ENCODE measurements around the gene XXYLT1.

DNA sequence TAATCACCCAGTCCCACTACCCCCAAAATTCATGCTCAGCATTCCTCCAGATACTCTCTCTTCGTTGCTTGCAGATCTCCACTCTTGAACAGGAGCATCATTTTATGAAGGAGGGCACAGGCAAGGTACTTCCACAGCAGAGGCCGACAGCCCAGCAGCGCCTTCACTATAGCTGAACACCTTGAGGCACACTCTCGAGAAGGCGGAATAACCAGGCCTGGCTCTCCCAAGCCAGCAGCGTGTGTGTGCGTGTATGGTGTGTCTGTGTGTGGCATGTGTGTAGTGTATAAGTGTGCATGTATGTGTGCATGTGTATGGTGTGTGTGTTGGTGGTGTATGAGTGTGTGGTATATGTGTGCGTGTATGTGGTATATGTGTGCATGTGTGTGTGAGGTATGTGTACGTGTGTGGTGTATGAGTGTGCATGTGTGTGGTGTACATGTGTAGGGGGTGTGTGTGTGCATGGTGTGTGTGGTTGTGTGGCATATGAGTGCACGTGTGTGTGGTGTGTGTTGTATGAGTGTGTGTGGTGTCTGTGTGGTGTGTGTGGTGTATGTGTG, 161.8 kb downstream of the XXYLT1 start:
- TF ChIP-seq, protein P1, sequence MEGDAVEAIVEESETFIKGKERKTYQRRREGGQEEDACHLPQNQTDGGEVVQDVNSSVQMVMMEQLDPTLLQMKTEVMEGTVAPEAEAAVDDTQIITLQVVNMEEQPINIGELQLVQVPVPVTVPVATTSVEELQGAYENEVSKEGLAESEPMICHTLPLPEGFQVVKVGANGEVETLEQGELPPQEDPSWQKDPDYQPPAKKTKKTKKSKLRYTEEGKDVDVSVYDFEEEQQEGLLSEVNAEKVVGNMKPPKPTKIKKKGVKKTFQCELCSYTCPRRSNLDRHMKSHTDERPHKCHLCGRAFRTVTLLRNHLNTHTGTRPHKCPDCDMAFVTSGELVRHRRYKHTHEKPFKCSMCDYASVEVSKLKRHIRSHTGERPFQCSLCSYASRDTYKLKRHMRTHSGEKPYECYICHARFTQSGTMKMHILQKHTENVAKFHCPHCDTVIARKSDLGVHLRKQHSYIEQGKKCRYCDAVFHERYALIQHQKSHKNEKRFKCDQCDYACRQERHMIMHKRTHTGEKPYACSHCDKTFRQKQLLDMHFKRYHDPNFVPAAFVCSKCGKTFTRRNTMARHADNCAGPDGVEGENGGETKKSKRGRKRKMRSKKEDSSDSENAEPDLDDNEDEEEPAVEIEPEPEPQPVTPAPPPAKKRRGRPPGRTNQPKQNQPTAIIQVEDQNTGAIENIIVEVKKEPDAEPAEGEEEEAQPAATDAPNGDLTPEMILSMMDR (IDR thresholded peaks at IDR 0.05 in 2 of 3, conservative IDR thresholded peaks at IDR 0.05 in 1 of 3; ENCODE audit: control insufficient read depth in 2 of 3, extremely low read depth in 1 of 3, insufficient read depth in 1 of 3, low read depth in 3 of 3, low read length in 3 of 3): no peak
- no peak for TF ChIP-seq MTA3 (IDR thresholded peaks at IDR 0.05; ENCODE audit: borderline replicate concordance, low read length)
- no peak for TF ChIP-seq EP300 (IDR thresholded peaks at IDR 0.05; ENCODE audit: borderline replicate concordance in 1 of 2, control insufficient read depth in 1 of 2, low read depth in 2 of 2, low read length in 2 of 2)
- TF ChIP-seq TAF1 (IDR thresholded peaks at IDR 0.05; ENCODE audit: borderline replicate concordance, low read depth, low read length): no peak
- TF ChIP-seq POLR2AphosphoS5 (IDR thresholded peaks at IDR 0.05; ENCODE audit: low read length): no peak
- TF ChIP-seq EZH2 (IDR thresholded peaks at IDR 0.05; ENCODE audit: borderline replicate concordance, control insufficient read depth, low read depth, low read length): no peak
- TF ChIP-seq, protein P2, sequence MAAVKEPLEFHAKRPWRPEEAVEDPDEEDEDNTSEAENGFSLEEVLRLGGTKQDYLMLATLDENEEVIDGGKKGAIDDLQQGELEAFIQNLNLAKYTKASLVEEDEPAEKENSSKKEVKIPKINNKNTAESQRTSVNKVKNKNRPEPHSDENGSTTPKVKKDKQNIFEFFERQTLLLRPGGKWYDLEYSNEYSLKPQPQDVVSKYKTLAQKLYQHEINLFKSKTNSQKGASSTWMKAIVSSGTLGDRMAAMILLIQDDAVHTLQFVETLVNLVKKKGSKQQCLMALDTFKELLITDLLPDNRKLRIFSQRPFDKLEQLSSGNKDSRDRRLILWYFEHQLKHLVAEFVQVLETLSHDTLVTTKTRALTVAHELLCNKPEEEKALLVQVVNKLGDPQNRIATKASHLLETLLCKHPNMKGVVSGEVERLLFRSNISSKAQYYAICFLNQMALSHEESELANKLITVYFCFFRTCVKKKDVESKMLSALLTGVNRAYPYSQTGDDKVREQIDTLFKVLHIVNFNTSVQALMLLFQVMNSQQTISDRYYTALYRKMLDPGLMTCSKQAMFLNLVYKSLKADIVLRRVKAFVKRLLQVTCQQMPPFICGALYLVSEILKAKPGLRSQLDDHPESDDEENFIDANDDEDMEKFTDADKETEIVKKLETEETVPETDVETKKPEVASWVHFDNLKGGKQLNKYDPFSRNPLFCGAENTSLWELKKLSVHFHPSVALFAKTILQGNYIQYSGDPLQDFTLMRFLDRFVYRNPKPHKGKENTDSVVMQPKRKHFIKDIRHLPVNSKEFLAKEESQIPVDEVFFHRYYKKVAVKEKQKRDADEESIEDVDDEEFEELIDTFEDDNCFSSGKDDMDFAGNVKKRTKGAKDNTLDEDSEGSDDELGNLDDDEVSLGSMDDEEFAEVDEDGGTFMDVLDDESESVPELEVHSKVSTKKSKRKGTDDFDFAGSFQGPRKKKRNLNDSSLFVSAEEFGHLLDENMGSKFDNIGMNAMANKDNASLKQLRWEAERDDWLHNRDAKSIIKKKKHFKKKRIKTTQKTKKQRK (IDR thresholded peaks at IDR 0.05; ENCODE audit: low read depth, low read length): no peak
- no peak for TF ChIP-seq PRDM15 (CRISPR knock-in tag; IDR thresholded peaks at IDR 0.05)
- no peak for TF ChIP-seq ETV6 (conservative IDR thresholded peaks at IDR 0.05 in 1 of 2, IDR thresholded peaks at IDR 0.05 in 1 of 2; ENCODE audit: borderline replicate concordance in 1 of 2, low read depth in 1 of 2)
- TF ChIP-seq RCOR1 (conservative IDR thresholded peaks at IDR 0.05; ENCODE audit: low read depth, low read length): no peak
- TF ChIP-seq CHD2 (IDR thresholded peaks at IDR 0.05; ENCODE audit: borderline replicate concordance, low read depth, low read length): no peak
